GM21390 (cell line): Measurements from ENCODE around the gene TMUB1.

Experiments used
- ATAC-seq: cut with Tn5 transposase; IDR thresholded peaks from one replicate; pipeline ENCODE4 v1.9.1; 2021; ENCODE audit not compliant: unreplicated experiment

The TMUB1 gene

DNA sequence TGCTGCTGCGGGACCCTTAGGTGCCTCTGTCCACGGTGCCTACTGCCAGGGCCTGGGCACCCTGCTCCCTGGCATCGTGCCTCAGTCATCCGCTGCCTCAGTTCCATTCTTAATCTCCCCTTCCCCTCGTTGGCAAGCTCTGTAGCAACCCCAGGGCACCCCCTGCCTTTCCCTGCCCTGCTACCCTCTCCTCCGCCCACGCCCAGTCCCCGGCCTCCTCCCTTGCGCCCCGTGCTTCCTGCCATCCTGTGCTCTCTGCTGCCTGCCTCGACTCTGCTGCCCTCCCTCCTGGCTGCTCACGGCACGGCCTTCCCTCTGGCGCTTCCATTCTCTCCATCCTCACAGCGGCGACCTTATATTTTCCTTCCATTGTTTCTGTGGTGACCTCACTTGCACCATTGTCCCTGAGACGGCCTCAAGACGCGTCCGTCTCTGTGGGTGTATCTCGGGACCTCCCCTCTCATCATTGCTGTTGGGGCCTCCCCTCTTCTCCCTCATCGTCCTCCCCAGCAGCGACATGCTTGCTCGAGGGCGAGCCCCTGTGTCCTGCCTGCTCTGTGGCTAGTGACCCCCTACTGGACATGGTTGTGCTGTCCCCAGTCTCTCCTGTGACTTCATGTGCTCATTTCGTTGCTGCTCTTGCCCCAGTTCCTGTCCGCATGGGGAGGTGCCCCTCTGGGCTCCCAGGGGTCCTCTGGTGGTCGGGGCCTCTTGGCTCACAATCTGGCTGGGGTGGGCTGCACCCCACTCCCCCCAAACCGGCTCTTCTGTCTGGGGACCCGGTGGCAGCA, 38.3 kb upstream of the TMUB1 start:
- ATAC-seq, result no peak

DNA sequence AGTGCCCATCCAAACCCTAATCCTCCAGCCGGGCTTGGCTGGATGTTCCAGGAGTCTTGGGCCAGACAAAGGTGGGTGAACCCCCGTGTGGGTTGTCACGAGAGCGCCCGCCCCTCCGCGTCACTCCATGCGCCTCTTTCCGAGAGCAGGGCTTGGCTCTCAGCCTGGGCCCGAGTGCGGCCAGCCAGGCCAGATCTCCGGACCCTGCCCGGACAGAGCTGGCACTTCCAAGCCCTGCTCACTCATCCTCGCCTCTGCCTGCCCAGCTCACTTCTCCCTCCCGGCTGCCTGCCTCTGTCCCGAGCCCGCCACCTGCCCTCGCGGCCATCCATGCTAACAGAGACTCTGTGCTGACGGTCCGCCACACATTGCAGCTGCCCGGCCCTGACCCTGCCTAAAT, 37.6 kb upstream of the TMUB1 start:
- no peak for ATAC-seq

DNA sequence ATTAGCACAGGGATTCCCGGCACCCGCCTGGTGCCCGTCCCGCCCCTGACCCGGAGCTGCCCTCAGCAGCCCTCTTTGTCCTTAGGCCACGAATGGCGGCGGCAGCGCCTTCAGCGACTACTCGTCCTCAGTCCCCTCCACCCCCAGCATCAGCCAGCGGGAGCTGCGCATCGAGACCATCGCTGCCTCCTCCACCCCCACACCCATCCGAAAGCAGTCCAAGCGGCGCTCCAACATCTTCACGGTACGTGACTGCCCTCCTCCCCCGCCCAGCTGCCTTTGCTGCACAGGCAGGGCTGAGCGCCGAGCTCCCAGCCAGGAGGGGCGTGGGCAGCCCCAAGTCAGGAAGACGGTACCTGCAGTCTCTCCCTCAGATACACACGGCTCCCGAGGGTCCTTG, 36.6 kb upstream of the TMUB1 start:
- ATAC-seq, result no peak

DNA sequence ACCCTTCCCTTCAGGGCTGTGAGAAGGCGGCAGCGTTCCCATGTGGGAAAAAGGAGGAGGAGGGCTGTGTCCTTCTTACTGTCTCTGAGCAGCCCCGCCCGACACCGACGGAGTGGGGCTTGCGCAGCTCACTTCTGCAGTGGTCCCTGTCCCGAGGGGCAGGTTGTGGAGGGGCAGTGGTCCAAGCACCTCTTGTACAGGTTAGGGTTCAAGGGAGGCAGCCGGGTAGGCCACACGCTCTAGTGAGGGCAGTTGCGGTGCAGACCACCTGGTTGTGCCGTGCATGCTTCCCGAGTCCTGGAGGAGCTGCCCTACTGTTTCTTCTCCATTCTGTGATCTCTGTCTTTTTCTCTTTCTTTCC, 35.7 kb upstream of the TMUB1 start:
- no peak for ATAC-seq

DNA sequence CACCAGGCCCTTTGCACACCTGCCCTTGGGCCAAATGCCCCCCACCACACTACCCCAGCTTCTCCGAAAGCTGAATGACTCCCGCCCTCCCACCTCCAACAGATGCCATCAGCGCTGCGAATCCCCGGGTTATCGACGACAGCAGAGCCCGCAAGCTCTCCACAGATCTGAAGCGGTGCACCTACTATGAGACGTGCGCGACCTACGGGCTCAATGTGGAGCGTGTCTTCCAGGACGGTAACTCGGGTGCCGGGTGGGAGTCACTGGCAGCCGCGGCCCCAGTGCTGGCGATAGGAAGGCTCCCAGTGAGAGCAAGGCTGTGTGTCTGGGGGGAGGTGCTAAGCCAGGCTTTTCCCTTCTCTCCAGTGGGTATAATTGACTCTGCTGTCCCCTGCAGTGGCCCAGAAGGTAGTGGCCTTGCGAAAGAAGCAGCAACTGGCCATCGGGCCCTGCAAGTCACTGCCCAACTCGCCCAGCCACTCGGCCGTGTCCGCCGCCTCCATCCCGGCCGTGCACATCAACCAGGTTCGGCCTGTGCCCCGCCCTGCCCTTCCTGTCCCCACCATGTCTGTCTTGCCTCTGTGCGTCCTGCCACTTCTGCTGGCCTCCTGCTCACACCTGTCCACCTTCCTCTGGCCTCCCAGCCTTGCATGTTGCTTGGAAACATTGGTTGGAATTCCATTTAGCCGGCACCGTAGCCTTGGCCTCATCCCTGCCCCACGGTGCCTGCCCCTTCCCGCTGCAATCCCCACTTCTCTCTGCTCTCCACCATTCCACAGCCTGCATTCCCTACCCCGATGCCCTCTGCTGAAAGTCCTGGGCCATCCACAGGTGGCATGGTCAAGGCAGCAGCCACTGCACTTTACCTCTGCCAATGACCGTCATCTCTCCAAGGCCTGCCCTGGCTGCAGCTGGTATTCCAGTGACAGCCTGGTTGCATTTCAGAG, 35.1 kb upstream of the TMUB1 start:
- no peak for ATAC-seq

DNA sequence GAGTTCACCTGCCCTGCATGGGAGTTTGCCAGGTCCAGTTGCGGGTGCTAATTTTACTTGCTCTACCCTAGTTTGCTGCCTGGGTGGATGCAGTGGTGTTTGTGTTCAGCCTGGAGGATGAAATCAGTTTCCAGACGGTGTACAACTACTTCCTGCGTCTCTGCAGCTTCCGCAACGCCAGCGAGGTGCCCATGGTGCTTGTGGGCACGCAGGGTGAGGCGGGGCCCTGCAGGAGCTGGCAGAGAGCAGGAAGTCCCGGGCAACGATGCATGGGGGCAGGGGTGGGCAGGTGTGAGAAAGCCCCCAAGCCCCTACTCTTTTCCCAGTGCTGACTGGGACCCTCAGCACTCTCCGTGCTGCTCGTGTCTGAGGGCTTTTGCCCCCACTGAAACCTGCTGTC, 34.3 kb upstream of the TMUB1 start:
- ATAC-seq, result no peak

DNA sequence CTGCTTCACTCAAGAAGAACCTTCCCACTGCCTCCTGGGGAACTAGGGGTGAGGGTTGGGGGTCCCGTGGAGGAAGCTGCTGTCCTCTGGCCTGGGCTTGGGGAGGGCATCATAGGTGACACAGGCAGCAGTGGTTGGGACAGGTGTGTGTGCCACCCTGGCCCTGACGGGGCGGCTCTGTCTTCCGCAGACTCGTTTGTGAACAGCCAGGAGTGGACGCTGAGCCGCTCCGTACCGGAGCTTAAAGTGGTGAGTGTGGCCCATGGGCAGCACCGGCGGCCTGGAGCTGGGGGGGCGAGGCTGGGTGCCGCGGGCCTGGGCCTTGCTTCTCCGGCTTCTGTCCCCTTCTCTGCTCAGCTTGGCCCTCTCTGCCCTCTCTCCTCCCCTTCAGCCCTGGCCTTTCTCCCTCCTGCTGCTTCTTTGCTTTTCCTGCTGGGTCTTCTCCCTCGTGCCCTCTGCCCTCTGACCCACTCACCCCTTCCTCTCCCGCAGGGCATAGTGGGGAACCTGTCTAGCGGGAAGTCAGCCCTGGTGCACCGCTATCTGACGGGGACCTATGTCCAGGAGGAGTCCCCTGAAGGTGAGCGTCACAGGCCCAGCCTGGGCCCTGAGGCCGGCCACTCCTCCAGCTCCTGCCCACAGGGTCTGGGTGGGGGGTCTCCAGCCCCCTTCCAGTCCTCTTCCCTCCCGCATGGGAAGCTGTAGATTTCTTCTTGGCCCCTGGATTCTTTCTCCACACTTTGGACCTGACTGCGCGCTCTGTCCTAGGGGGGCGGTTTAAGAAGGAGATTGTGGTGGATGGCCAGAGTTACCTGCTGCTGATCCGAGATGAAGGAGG, 33.5 kb upstream of the TMUB1 start:
- no peak for ATAC-seq

DNA sequence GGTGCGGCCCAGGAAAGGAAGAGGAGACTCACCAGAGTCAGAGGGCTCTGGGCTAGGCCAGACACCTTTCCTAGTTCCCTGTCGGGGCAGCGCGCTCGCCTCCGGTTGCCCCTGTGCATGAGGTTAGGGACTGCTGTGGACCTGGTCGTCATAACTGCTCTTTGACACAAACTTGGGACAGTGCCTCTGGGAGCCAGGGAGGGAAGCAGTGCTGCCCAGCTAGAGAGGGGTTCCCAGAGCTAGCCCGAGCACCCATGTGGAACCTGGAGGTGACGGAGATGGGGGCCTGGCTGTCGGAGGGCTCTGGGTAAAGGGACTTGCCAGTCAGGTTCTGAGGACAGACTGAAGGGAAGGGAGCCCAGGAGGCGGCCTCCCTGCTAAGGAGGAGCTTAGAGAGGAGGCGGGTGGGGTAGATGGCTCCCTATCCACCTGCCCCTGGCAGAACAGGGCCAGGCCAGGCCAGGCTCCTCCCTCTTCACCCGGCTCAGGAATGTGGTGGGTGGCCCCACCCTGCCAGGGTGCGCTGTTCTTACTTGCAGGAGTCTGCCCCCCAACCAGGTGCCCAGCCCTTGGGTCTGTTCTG, 32.6 kb upstream of the TMUB1 start:
- no peak for ATAC-seq

DNA sequence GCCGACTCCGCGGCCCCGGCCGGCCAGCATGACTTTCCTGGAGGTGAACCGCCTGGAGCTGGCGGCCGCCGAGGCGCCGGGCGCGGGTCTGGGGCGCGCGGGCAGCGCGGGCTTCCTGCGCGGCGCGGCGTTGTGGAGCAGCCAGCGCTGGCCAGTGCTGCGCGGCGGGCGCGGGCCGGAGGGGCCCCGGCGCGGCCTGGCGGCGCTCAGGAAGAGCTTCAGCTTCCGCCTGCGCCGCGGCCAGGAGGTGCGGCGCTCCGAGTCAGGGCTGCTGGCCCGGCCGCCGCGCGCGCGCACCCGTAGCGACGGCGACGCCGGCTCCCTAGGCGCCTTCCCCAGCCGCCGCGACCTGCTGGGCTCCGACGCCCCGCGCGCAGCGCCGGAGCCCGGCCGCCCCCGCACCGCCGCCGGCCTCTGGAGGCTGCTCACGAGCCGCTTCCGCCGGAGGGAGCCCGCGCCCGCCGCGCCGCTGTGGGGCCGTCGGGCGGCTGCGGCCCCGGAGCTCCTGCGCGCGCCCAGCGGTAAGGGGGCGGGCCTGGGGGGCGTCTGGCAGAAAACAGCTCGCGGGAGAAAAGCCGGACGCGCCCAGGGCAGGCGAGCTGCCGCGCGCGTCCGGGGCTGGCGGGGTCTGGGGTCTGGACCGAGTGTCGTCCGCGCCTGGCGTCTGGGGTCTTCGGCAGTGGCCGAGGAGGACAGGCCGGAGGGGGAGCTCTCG, 32.0 kb upstream of the TMUB1 start:
- no peak for ATAC-seq

DNA sequence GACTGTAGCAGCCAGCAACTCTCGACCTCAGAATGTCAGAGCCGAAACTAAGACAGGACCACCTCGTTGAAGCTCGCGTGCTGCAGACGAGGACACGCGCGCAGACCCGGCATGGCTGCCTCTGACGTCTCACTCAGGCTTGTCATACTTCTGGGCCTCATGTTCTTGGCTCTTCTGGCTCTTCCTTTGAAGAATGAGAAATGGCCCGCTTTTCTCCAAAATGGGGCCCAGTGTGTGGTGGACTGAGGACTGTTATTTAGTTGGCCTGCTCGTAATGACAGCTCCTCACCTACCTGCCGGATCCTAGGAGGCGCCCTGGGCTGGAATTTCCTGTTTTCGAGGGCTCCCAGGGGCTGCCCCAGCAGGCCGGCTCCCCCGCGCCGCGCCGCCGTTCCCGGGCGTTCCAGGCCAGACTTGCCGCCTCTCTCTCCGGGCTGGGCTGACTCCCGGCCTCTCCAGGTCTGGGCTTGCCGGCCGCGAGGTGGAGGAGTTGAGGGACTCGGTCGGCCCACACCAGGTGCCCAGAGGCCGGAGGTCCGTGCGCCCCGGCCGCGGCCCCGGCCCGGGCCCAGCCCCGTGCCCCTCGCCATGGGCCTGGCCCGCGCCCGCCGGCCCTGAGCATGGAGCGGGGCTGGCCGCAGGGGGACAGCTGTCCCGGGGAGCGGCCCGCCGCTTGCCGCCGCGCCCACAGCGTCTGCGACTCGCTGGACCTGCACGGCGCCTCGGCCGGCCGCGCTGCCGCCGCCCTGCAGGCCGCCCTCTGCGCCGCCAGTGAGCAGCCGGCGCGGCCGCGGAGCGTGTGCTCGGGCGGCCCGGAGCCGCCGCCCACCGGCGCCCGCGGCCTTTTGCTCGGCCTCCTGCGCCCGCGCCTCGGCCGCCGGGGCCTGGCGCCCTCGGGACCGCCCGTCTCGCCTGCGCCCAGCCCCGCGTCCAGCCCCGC, 31.1 kb upstream of the TMUB1 start:
- no peak for ATAC-seq

DNA sequence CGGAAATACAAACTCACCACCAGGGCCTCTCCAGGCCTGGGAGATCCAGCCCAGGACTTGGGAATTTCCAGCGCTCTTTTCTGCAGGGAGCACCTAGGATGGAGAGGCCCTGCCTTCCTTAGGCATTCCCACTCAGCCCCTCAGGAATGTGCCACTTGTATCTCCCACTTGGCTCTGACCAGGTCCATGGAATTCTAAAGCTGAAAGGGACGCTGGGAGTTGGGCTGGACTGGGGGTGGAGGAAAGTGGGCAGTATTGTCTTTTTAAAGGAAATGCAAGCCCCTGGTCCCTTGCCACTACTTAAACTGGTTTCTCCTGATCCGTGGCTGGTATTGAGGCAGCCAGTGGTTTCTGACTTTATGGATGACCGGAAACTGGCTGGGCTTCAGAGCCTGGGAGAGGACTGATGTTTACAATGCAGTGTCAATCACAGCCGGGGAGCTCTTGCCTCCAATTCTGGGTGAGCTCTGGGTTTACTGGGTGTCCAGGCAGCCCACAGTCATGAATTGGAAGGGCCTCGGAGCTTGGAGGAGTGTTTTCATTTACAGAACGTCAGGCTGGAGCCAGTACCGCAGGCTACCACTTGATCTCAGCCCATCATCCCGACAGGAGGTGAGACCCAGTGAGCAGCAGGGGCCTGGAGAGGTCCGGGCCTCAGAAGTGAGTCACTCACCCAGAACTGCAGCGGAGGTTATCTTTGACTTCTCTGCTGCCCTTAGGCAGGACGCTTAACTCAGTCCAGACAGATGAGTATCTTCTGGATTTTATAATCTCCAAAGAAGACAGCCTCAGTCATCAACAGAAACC, 30.3 kb upstream of the TMUB1 start:
- ATAC-seq, result no peak

DNA sequence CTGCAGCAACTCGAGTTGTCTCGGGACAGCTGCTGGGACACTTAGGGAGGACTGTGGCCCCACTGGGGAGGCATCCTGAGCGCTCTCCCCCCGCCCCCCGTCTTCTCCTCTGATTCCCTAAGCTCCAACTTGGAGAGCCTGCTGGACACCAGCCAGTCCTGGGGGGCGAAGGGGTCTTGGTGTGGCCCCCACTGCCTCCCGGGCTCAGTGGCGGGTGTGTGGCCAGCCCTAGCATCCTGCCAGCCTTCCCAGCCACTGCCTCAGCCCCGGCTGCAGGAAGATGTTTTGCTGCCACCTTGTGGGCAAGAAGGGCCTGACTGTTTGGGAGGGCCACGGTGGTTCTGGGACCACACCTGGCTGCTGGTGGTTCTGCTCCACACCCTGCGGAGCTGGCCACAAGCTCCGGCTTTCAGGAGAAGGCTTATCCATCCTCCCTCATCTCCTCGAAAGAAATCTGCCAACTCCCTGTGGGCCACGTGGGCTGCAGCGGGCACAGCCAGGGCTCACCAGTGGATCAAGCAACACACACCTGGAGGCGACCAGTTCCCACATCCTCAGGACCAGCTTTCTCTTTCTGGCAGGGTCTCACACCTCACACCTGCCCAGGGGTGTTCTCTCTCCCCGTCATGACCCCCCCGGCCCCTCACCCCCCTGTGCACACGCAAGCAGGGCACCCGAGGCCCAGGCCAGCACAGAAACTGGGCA, 27.8 kb upstream of the TMUB1 start:
- peak; percentile 92 for ATAC-seq

DNA sequence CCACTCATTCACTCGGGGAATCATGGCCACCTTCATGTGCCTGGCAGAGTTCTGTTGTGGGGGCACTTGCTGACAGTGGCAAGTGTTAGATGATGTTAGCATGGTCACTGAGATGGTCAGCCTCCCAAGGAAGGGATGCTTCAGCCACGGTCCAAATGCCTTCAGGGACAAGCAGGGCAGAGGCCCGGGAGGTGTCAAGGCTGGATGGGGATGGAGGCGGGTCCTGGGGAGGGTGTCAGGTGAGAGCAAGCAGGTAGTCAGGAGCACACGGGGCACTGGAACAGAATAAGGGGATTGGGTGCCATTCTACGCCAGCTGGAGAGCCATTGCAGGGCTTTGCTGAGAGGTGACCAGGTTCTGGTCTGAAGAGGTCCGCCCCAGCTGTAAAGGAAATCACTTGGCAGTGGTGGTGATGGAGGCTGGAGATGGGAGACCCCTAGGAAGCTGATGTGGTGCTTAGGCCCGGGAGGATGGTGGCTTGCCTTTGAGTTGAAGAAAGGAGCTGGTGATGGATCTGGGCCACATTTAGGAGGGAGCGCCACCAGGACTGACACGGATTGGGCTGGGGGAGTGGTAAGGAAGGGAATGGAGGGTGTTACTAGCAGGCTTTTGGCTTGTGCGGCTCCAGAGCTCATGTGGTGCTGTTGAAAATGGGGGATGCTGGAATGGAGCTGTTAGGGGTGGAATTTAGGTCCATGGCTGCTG, 27.1 kb upstream of the TMUB1 start:
- no peak for ATAC-seq

DNA sequence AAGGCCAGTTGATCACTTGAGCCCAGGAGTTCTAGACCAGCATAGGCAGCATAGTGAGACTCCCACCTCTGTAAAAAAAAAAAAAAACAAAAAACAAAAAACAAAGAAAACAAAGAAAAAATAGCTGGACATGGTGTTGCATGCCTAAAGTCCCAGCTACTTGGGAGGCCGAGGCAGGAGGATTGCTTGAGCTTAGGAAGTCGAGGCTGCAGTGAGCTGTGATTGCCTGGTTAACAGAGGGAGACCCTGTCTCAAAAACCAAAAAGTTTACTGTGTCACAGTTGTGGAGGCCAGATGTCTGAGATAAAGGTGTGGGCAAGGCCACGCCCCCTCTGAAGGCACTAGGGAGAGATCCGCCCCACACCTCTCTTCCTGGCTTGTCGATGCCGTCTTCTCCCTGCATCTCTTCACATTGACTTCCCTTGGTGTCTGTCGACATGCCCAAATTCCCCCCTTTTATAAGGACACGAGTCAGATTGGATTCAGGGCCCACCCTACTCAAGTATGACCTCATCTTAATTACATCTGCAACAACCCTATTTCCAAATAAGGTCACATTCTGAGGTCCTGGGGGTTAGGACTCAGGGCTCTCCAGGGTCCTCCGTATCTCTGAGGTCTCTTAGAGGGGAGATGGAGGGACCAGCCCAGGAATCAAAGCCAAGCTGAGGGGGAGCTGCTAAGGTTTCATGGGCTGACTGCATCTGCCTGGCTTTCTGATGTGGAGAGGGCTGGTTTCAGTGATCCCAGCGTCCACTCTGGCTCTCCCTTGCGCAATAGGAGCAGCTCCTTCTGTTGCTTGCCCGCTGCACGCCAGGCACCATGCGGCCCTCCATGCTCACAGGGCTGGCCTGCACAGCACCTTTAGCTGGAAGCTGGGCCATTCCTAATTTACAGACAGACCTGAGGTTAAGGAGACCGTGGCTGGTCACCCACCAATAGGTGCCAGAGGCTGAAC, 26.1 kb upstream of the TMUB1 start:
- ATAC-seq, result no peak

DNA sequence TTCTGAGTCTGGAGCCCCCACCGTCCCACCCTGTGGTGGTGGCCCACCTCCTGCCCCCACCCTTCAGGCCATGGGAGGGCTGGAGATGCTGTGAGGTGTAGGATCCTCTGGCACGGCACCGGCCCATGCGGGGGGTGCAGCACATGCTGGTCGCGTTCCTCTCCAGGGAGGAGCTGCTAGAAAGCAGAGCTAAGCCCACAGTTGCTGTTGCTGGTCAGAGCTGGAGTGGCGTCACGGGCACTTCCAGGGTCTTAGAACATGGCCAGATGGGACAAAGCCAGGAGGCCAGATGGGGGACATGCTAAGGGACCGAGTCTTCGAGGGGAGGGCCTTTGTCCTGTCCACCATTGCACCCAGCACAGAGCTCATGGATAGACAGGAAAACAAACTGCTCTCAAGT, 24.6 kb upstream of the TMUB1 start:
- no peak for ATAC-seq
